SK-N-SH (cell line): ENCODE measurements around the gene SLIT1. TPM values are rescaled to one million over a fixed set of nuclear protein-coding genes. Genes with fewer than 3 reads are reported as not detected.

Source experiments
- CTCF ChIA-PET: fragments of 300-600, 350-600 bp; formaldehyde crosslinking; extraction: SDS; loops from one replicate; lab custom pipeline; 2021; lab: Yijun Ruan, JAX
- POLR2A ChIA-PET: fragments of 350-600 bp; sonication (Branson Sonifier 250); formaldehyde crosslinking; extraction: SDS; loops from one replicate; lab custom pipeline; 2020; ENCODE audit warnings: antibody characterized with exemption, inconsistent platforms; lab: Yijun Ruan, JAX
- DNase-seq: peaks from one replicate; pipeline ENCODE4 v3.0.0; 2012
- H2AFZ ChIP-seq: fragments of 200-600 bp; sonication (generic); 2 replicates; pipeline ENCODE4 v1.8.1; 2016; ENCODE audit warnings: antibody characterized with exemption, mild to moderate bottlenecking, low read depth
- H3F3A ChIP-seq: fragments of 200-600 bp; sonication (generic); replicated peaks from 2 replicates; pipeline ENCODE3; 2016; ENCODE audit warnings: antibody characterized with exemption, mild to moderate bottlenecking; ENCODE audit not compliant: insufficient read depth
- H3K27ac ChIP-seq, 2 experiments: fragments of 200-500 bp in 1 of 2; fragments of 200-600 bp in 1 of 2; sonication (Bioruptor generic) in 1 of 2; sonication (generic), shearing (Covaris generic) in 1 of 2; 2 replicates each; pipeline versions ENCODE4 v1.5.1 to v1.6.1; 2014 to 2016; ENCODE audit warnings: low read depth in 2 of 2, inconsistent platforms in 1 of 2, low read length in 1 of 2, mild to moderate bottlenecking in 1 of 2, mixed read lengths in 1 of 2
- H3K27me3 ChIP-seq: fragments of 200-600 bp; sonication (generic), shearing (Covaris generic); 2 replicates; pipeline ENCODE4 v1.6.1; 2016; ENCODE audit warnings: mixed run types; ENCODE audit not compliant: insufficient read depth
- H3K36me3 ChIP-seq, 2 experiments: fragments of 200-500 bp in 1 of 2; fragments of 200-600 bp in 1 of 2; sonication (Bioruptor generic) in 1 of 2; sonication (generic) in 1 of 2; replicated peaks in 1 of 2; 2 replicates each; pipeline versions ENCODE3 to v1.5.1; 2014 to 2016; ENCODE audit warnings: low read length in 1 of 2, mild to moderate bottlenecking in 1 of 2; ENCODE audit not compliant: insufficient read depth in 2 of 2, control insufficient read depth in 1 of 2
- H3K4me1 ChIP-seq, 2 experiments: fragments of 200-500 bp in 1 of 2; fragments of 200-600 bp in 1 of 2; sonication (Bioruptor generic) in 1 of 2; sonication (generic), shearing (Covaris generic) in 1 of 2; 2 replicates each; pipeline versions ENCODE4 v1.5.1 to v1.6.1; 2014 to 2016; ENCODE audit warnings: low read depth in 1 of 2, low read length in 1 of 2, mixed run types in 1 of 2; ENCODE audit not compliant: insufficient read depth in 2 of 2, control insufficient read depth in 1 of 2
- H3K4me2 ChIP-seq: fragments of 200-600 bp; sonication (generic), shearing (Covaris generic); 2 replicates; pipeline ENCODE4 v1.6.1; 2017; ENCODE audit warnings: mixed run types
- H3K4me3 ChIP-seq, 2 experiments: fragments of 200-500 bp in 1 of 2; fragments of 200-600 bp in 1 of 2; sonication (Bioruptor generic) in 1 of 2; sonication (generic), shearing (Covaris generic) in 1 of 2; 2 replicates each; pipeline versions ENCODE4 v1.5.1 to v1.8.1; 2014 to 2016; ENCODE audit warnings: low read depth in 2 of 2, inconsistent platforms in 1 of 2, low read length in 1 of 2, mild to moderate bottlenecking in 1 of 2, mixed read lengths in 1 of 2, moderate library complexity in 1 of 2
- H3K79me2 ChIP-seq: fragments of 200-600 bp; sonication (generic); 2 replicates; pipeline ENCODE4 v1.8.1; 2017; ENCODE audit warnings: mild to moderate bottlenecking; ENCODE audit not compliant: insufficient read depth
- H3K9ac ChIP-seq: fragments of 200-600 bp; sonication (generic); 2 replicates; pipeline ENCODE4 v1.6.1; 2017; ENCODE audit warnings: mixed run types
- H3K9me2 ChIP-seq: fragments of 200-600 bp; sonication (generic); 2 replicates; pipeline ENCODE4 v1.6.1; 2017; ENCODE audit warnings: mixed run types
- H3K9me3 ChIP-seq: fragments of 200-600 bp; sonication (generic); 2 replicates; pipeline ENCODE4 v1.6.1; 2017; ENCODE audit warnings: mixed run types, mild to moderate bottlenecking, moderate library complexity
- H4K20me1 ChIP-seq: fragments of 200-600 bp; sonication (generic); 2 replicates; pipeline ENCODE4 v1.6.1; 2017; ENCODE audit warnings: mild to moderate bottlenecking, mixed run types; ENCODE audit not compliant: insufficient read depth
- CHD2 ChIP-seq: fragments of 150-350 bp; IDR thresholded peaks from 2 replicates; pipeline ENCODE4 v1.6.1; 2018; ENCODE audit warnings: low read length; ENCODE audit not compliant: partially characterized antibody
- ELF1 ChIP-seq: IDR thresholded peaks from 2 replicates; pipeline ENCODE4 v1.4.0; 2012
- EP300 ChIP-seq, 2 experiments: IDR thresholded peaks; 2 replicates each; pipeline versions ENCODE4 v1.4.0 to v1.6.1; 2012; ENCODE audit warnings: borderline replicate concordance in 1 of 2, low read depth in 1 of 2, low read length in 1 of 2
- GATA2 ChIP-seq: sonication (generic); formaldehyde crosslinking; IDR thresholded peaks from 2 replicates; pipeline ENCODE4 v1.5.0; 2020; ENCODE audit warnings: mild to moderate bottlenecking, missing genetic modification reagents
- JUND ChIP-seq: IDR thresholded peaks from 2 replicates; pipeline ENCODE4 v1.4.0; 2012
- MAX ChIP-seq: IDR thresholded peaks from 2 replicates; pipeline ENCODE4 v1.4.0; 2012; ENCODE audit warnings: low read depth
- MEF2A ChIP-seq: IDR thresholded peaks from 2 replicates; pipeline ENCODE4 v1.4.0; 2012; ENCODE audit warnings: low read depth, borderline replicate concordance
- MXI1 ChIP-seq: IDR thresholded peaks from 2 replicates; pipeline ENCODE4 v1.6.1; 2012; ENCODE audit warnings: mild to moderate bottlenecking, low read depth, low read length, improper control_type of control experiment
- NRF1 ChIP-seq: IDR thresholded peaks from 2 replicates; pipeline ENCODE4 v1.6.1; 2012; ENCODE audit warnings: low read depth, mild to moderate bottlenecking, low read length
- RCOR1 ChIP-seq: fragments of 150-350 bp; IDR thresholded peaks from 2 replicates; pipeline ENCODE4 v1.6.1; 2017; ENCODE audit warnings: antibody characterized with exemption, low read length
- TEAD4 ChIP-seq: IDR thresholded peaks from 2 replicates; pipeline ENCODE4 v1.4.0; 2012; ENCODE audit warnings: mild to moderate bottlenecking, borderline replicate concordance; ENCODE audit not compliant: insufficient read depth
- USF1 ChIP-seq: IDR thresholded peaks from 2 replicates; pipeline ENCODE4 v1.4.0; 2012; ENCODE audit warnings: low read depth, borderline replicate concordance
- USF2 ChIP-seq: fragments of 150-350 bp; IDR thresholded peaks from 2 replicates; pipeline ENCODE4 v1.6.1; 2017; ENCODE audit warnings: antibody characterized with exemption, low read length, low read depth, borderline replicate concordance
- WGBS: methylation state at CpG from one replicate; pipeline ENCODE4 v1.1.6; 2017; ENCODE audit warnings: low lambda C conversion rate; 5-methylcytosine and 5-hydroxymethylcytosine counted together
- polyA plus RNA-seq, 3 experiments: library from polyadenylated mRNA; depleted of rRNA; stranded (reverse); fragments of >200 nt; gene quantifications; 2 replicates each; pipeline ENCODE4 v1.2.3, GENCODE V29; 2012
- TF ChIP-seq, protein P1 (sequence below): fragments of 200-600 bp; sonication (generic); IDR thresholded peaks from 2 replicates; pipeline ENCODE4 v1.6.1; 2017; ENCODE audit warnings: antibody characterized with exemption, mild to moderate bottlenecking, moderate library complexity

SLIT1 gene
- polyA plus RNA-seq, 1 of the 3 experiments (the other 2 are of a cell fraction), result 0.05 TPM

- H3K9ac ChIP-seq, result no peak overlapping the region
- H3K9me3 ChIP-seq, result no peaks in the 10 kb centered on the region
- H3K79me2 ChIP-seq, result no peaks in the 10 kb centered on the region
- H3K4me3 ChIP-seq, result no peak overlapping the region
- H3K9me2 ChIP-seq, result no peaks in the 10 kb centered on the region
- TF ChIP-seq NRF1, result no peak
- TF ChIP-seq MEF2A, result no peak
- TF ChIP-seq TEAD4, result no peak
- TF ChIP-seq MXI1, result no peak
- no peak for TF ChIP-seq MAX
- no peaks in the 10 kb centered on the region for H3K36me3 ChIP-seq
- no peak overlapping the region for H3K4me2 ChIP-seq
- no peak overlapping the region for H3K27ac ChIP-seq
- H2AFZ ChIP-seq, result no peak overlapping the region
- POLR2A ChIA-PET, result no interaction called here
- no peaks in the 10 kb centered on the region; the same call in 1 of the 2 replicates for H3K27me3 ChIP-seq
- H3K4me1 ChIP-seq, result peaks cover 0 to 17% of the 10 kb centered on the region in 2 experiments; a peak in 1 of 4 replicates
- 44% methylated on average over 10 of the region's 11 CpGs for WGBS
- no peak for DNase-seq
- no peaks in the 10 kb centered on the region for H4K20me1 ChIP-seq
- CTCF ChIA-PET, result interaction anchor here (0.7 to 3.1 kb wide), 5 partner anchors 10 to 98 kb away, joined by 3 to 13 read pairs (median 4); no protein-coding TSS in a partner anchor
- H3F3A ChIP-seq, result no peaks in the 10 kb centered on the region
Observed at GRCh38 chr10:97128039-97128492, 57.7 kb downstream of the SLIT1 start.

- DNase-seq, result no peak
- H3K4me3 ChIP-seq, result no peak overlapping the region
- no peaks in the 10 kb centered on the region for H3K36me3 ChIP-seq
- H3K4me2 ChIP-seq, result no peak overlapping the region
- H4K20me1 ChIP-seq, result no peaks in the 10 kb centered on the region
- no peaks in the 10 kb centered on the region for H3K79me2 ChIP-seq
- H3K27ac ChIP-seq, result no peak overlapping the region
- H3K4me1 ChIP-seq, result peaks cover 0 to 17% of the 10 kb centered on the region in 2 experiments; a peak in 1 of 4 replicates
- 28% methylated on average over 3 of the region's 7 CpGs for WGBS
- TF ChIP-seq USF1, result no peak
- TF ChIP-seq USF2, result no peak
- TF ChIP-seq MEF2A, result no peak
- TF ChIP-seq JUND, result no peak
- TF ChIP-seq EP300 (IDR thresholded peaks at IDR 0.05; ENCODE audit: borderline replicate concordance in 1 of 2, low read depth in 1 of 2, low read length in 1 of 2), result no peak
- no peak overlapping the region for H3K9ac ChIP-seq
- no peaks in the 10 kb centered on the region; the same call in 1 of the 2 replicates for H3K27me3 ChIP-seq
- H2AFZ ChIP-seq, result no peak overlapping the region
- no peaks in the 10 kb centered on the region for H3F3A ChIP-seq
- ChIA-PET POLR2A (no interaction called here), CTCF (interaction anchor here (0.7 to 3.1 kb wide), 3 partner anchors 51 to 99 kb away, joined by 3 to 13 read pairs (median 4); no protein-coding TSS in a partner anchor)
- no peaks in the 10 kb centered on the region for H3K9me3 ChIP-seq
- no peaks in the 10 kb centered on the region for H3K9me2 ChIP-seq
Observed at GRCh38 chr10:97127509-97127908, 58.2 kb downstream of the SLIT1 start.

DNA sequence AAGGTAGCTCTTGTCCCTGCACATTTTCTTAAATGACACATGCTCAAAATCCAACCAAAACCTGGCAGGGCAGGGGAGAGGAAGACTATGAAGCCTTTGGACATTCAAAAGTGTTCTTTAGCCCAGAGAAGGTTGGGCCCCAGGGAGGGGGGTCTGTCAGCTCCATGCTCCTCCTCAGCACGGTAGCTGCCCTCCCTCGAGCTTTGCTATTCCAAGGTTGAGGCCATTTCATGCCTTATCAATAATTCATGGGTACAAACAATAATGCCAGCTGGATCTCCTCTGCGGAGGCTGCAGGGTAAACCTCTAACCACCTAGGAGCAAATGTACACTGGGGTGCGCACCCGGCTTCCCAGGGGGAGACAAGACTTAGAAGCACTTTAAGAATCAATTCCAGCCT, 61.5 kb downstream of the SLIT1 start:
- Histone ChIP-seq H3K27me3 (no peaks in the 10 kb centered on the region; the same call in 1 of the 2 replicates), H3K4me2 (no peak overlapping the region), H3K4me3 (no peak overlapping the region), H3K27ac (no peak overlapping the region), H3K9ac (no peak overlapping the region), H2AFZ (no peak overlapping the region), H3K36me3 (no peaks in the 10 kb centered on the region), H3K9me2 (no peaks in the 10 kb centered on the region), H3F3A (no peaks in the 10 kb centered on the region), H3K4me1 (peaks cover 0 to 12% of the 10 kb centered on the region in 2 experiments; a peak in 1 of 4 replicates), H3K79me2 (no peaks in the 10 kb centered on the region), H3K9me3 (no peaks in the 10 kb centered on the region), H4K20me1 (no peaks in the 10 kb centered on the region)
- no peak for DNase-seq
- TF ChIP-seq, protein P1, sequence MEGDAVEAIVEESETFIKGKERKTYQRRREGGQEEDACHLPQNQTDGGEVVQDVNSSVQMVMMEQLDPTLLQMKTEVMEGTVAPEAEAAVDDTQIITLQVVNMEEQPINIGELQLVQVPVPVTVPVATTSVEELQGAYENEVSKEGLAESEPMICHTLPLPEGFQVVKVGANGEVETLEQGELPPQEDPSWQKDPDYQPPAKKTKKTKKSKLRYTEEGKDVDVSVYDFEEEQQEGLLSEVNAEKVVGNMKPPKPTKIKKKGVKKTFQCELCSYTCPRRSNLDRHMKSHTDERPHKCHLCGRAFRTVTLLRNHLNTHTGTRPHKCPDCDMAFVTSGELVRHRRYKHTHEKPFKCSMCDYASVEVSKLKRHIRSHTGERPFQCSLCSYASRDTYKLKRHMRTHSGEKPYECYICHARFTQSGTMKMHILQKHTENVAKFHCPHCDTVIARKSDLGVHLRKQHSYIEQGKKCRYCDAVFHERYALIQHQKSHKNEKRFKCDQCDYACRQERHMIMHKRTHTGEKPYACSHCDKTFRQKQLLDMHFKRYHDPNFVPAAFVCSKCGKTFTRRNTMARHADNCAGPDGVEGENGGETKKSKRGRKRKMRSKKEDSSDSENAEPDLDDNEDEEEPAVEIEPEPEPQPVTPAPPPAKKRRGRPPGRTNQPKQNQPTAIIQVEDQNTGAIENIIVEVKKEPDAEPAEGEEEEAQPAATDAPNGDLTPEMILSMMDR, result no peak
- TF ChIP-seq GATA2 (CRISPR knock-in tag), result no peak
- TF ChIP-seq CHD2, result no peak
- no peak for TF ChIP-seq RCOR1
- no peak for TF ChIP-seq ELF1
- WGBS, result 46% methylated on average over 5 of the region's 5 CpGs
- POLR2A ChIA-PET, result no interaction called here
- CTCF ChIA-PET, result interaction anchor here (0.9 to 1.8 kb wide), 5 partner anchors 8 to 86 kb away, joined by 3 to 7 read pairs (median 4); no protein-coding TSS in a partner anchor
